GM12872 (cell line): ENCODE results near the gene TMC3.

Experiments
- TF ChIP-seq, protein P1 (sequence below): IDR thresholded peaks from 3 replicates; pipeline ENCODE4 v1.5.1; 2011; ENCODE audit warnings: low read depth, mild to moderate bottlenecking, low read length, moderate library complexity; ENCODE audit not compliant: insufficient read depth

Gene TMC3

DNA sequence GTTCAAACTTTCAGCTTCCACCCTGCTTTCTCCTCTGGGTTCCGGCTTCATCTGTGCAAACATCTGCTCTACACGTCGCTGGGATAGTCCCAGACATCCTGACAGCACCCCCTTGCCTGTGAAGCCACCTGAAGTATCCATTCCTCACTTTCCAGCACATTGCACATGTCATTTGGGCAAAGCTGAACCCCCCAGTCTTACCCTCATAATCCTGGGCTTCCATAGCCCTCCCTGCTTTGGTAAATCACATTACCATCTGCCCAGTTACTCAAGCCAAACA lies 92.6 kb downstream of the TMC3 start:
- TF ChIP-seq, protein P1, sequence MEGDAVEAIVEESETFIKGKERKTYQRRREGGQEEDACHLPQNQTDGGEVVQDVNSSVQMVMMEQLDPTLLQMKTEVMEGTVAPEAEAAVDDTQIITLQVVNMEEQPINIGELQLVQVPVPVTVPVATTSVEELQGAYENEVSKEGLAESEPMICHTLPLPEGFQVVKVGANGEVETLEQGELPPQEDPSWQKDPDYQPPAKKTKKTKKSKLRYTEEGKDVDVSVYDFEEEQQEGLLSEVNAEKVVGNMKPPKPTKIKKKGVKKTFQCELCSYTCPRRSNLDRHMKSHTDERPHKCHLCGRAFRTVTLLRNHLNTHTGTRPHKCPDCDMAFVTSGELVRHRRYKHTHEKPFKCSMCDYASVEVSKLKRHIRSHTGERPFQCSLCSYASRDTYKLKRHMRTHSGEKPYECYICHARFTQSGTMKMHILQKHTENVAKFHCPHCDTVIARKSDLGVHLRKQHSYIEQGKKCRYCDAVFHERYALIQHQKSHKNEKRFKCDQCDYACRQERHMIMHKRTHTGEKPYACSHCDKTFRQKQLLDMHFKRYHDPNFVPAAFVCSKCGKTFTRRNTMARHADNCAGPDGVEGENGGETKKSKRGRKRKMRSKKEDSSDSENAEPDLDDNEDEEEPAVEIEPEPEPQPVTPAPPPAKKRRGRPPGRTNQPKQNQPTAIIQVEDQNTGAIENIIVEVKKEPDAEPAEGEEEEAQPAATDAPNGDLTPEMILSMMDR: no peak
